Astrocyte (in vitro differentiated cells and primary cell): ENCODE results near the gene FZD10. TPM values are rescaled to one million over a fixed set of nuclear protein-coding genes. Genes with fewer than 3 reads are reported as not detected.

Source experiments
- DNase-seq: peaks from one replicate; pipeline ENCODE4 v3.0.0-alpha.2; 2010; ENCODE audit warnings: low read depth
- FAIRE-seq: peaks from 2 replicates; lab custom pipeline; 2011; peaks lifted over from hg19 to GRCh38; lab: Jason Lieb, UNC
- H2AFZ ChIP-seq: 2 replicates; pipeline ENCODE4 v1.6.0; 2012; ENCODE audit warnings: low read depth, low read length, inconsistent platforms
- H3K27ac ChIP-seq: 2 replicates; pipeline ENCODE4 v1.5.1; 2011; ENCODE audit warnings: low read depth, low read length, inconsistent platforms
- H3K27me3 ChIP-seq: 2 replicates; pipeline ENCODE4 v1.6.0; 2011; ENCODE audit warnings: low read length, inconsistent platforms; ENCODE audit not compliant: insufficient read depth
- H3K36me3 ChIP-seq: 2 replicates; pipeline ENCODE4 v1.5.1; 2011; ENCODE audit warnings: low read length, inconsistent platforms; ENCODE audit not compliant: insufficient read depth
- H3K4me1 ChIP-seq: 2 replicates; pipeline ENCODE4 v1.5.1; 2011; ENCODE audit warnings: low read length, inconsistent platforms; ENCODE audit not compliant: insufficient read depth
- H3K4me2 ChIP-seq: 2 replicates; pipeline ENCODE4 v1.6.0; 2012; ENCODE audit warnings: low read length, inconsistent platforms
- H3K4me3 ChIP-seq: 2 replicates; pipeline ENCODE4 v1.5.1; 2011; ENCODE audit warnings: low read depth, mild to moderate bottlenecking, low read length, inconsistent platforms; ENCODE audit not compliant: insufficient read depth
- H3K79me2 ChIP-seq: 2 replicates; pipeline ENCODE4 v1.6.0; 2012; ENCODE audit warnings: mild to moderate bottlenecking, low read length, inconsistent platforms; ENCODE audit not compliant: insufficient read depth
- H3K9ac ChIP-seq: 2 replicates; pipeline ENCODE4 v1.6.0; 2012; ENCODE audit warnings: mild to moderate bottlenecking, low read length, inconsistent platforms
- H3K9me3 ChIP-seq: 2 replicates; pipeline ENCODE4 v1.5.1; 2012; ENCODE audit warnings: low read depth, mild to moderate bottlenecking, low read length, inconsistent platforms; ENCODE audit not compliant: insufficient read depth
- H4K20me1 ChIP-seq: 2 replicates; pipeline ENCODE4 v1.6.0; 2012; ENCODE audit warnings: low read length, inconsistent platforms; ENCODE audit not compliant: insufficient read depth
- H3K27ac Mint-ChIP-seq: one replicate; pipeline ENCODE4 v1.8.0; 2021; ENCODE audit warnings: mild to moderate bottlenecking, mixed read lengths; ENCODE audit not compliant: unreplicated experiment
- H3K27me3 Mint-ChIP-seq: one replicate; pipeline ENCODE4 v1.8.0; 2021; ENCODE audit warnings: low read depth, mixed read lengths; ENCODE audit not compliant: unreplicated experiment
- H3K36me3 Mint-ChIP-seq: one replicate; pipeline ENCODE4 v1.8.0; 2021; ENCODE audit warnings: low read depth, mixed read lengths; ENCODE audit not compliant: unreplicated experiment
- H3K4me1 Mint-ChIP-seq: one replicate; pipeline ENCODE4 v1.8.0; 2021; ENCODE audit warnings: low read depth, mixed read lengths; ENCODE audit not compliant: unreplicated experiment
- H3K4me3 Mint-ChIP-seq: one replicate; pipeline ENCODE4 v1.8.0; 2021; ENCODE audit warnings: mild to moderate bottlenecking, moderate library complexity, mixed read lengths; ENCODE audit not compliant: unreplicated experiment
- H3K9me3 Mint-ChIP-seq: one replicate; pipeline ENCODE4 v1.8.0; 2021; ENCODE audit warnings: mild to moderate bottlenecking, mixed read lengths; ENCODE audit not compliant: unreplicated experiment
- CTCF ChIP-seq: IDR thresholded peaks from 2 replicates; pipeline ENCODE4 v1.5.1; 2011; ENCODE audit warnings: low read depth, mild to moderate bottlenecking, inconsistent platforms, low read length, moderate library complexity; ENCODE audit not compliant: insufficient read depth
- EZH2 ChIP-seq: IDR thresholded peaks from 2 replicates; pipeline ENCODE4 v1.6.1; 2012; ENCODE audit warnings: mild to moderate bottlenecking, low read length, inconsistent platforms; ENCODE audit not compliant: insufficient read depth
- total RNA-seq: library from RNA; stranded (reverse); gene quantifications from 2 replicates; pipeline ENCODE4 v1.2.1, GENCODE V29; 2021

The FZD10 gene
- total RNA-seq, 1 donor from 2014 or later: not detected

GRCh38 chr12:130118181-130118580, 44.1 kb upstream of the FZD10 start:
- Histone ChIP-seq H3K4me3 (no peak overlapping the region), H4K20me1 (no peaks in the 10 kb centered on the region), H3K79me2 (no peaks in the 10 kb centered on the region), H2AFZ (no peak overlapping the region), H3K36me3 (no peaks in the 10 kb centered on the region), H3K4me2 (no peak overlapping the region), H3K4me1 (no peaks in the 10 kb centered on the region), H3K9ac (no peak overlapping the region), H3K27ac (no peak overlapping the region), H3K9me3 (peaks cover 9% of the 10 kb centered on the region), H3K27me3 (no peaks in the 10 kb centered on the region)
- H3K4me1 Mint-ChIP-seq: no peaks in the 10 kb centered on the region
- no peak for DNase-seq
- H3K27ac Mint-ChIP-seq: no peak overlapping the region
- no peaks in the 10 kb centered on the region for H3K27me3 Mint-ChIP-seq
- FAIRE-seq: no peak
- H3K9me3 Mint-ChIP-seq: peaks cover 18% of the 10 kb centered on the region
- TF ChIP-seq EZH2 (no peak), CTCF (no peak)
- no peak overlapping the region for H3K4me3 Mint-ChIP-seq
- H3K36me3 Mint-ChIP-seq: no peaks in the 10 kb centered on the region

DNA sequence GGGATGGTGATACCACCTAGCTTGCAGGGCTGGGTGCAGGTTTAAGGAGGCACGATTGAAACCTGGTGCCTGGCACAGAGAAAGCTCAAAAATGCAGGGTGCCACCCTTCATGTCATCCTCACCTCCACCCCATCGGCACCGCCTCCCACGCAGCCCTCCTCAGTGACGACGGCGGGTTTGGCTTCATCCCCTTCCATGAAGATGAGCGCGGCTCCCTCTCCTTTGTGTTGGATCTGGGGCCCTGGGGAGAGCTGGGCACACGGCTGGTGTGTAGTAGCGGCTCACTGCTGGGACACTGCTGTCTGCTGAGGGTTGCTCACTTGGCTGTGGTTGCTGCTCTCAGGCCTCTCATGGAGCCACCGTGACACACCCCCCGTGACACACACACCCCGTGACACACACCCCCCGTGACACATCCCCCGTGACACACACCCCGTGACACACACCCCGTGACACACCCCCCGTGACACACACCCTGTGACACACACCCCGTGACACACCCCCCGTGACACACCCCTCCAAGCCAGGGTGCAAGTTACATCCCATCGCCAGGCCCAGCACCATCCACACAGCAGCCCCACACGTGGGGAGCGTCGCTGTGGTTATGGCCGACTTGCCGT, 42.9 kb upstream of the FZD10 start:
- H3K9me3 ChIP-seq: peaks cover 9% of the 10 kb centered on the region

More for the DNA sequence above, 42.9 kb upstream of the FZD10 start:
- Mint-ChIP-seq H3K9me3 (peaks cover 16% of the 10 kb centered on the region), H3K4me1 (no peaks in the 10 kb centered on the region), H3K4me3 (no peak overlapping the region), H3K27ac (no peak overlapping the region), H3K36me3 (no peaks in the 10 kb centered on the region), H3K27me3 (no peaks in the 10 kb centered on the region)
- no peak overlapping the region for H3K4me3 ChIP-seq
- H4K20me1 ChIP-seq: no peaks in the 10 kb centered on the region
- H3K4me1 ChIP-seq: no peaks in the 10 kb centered on the region
- no peak overlapping the region for H3K9ac ChIP-seq
- H3K27ac ChIP-seq: no peak overlapping the region
- TF ChIP-seq CTCF (no peak), EZH2 (no peak)
- H3K4me2 ChIP-seq: no peak overlapping the region
- H2AFZ ChIP-seq: no peak overlapping the region
- H3K36me3 ChIP-seq: no peaks in the 10 kb centered on the region
- H3K27me3 ChIP-seq: no peaks in the 10 kb centered on the region
- FAIRE-seq: no peak
- no peaks in the 10 kb centered on the region for H3K79me2 ChIP-seq
- no peak for DNase-seq
